Astrocyte of the cerebellum (primary cell): Measurements from ENCODE around the gene PRDM10.

Experiments
- DNase-seq: peaks from one replicate; pipeline ENCODE4 v3.0.0-alpha.2; 2011; ENCODE audit warnings: low read depth
- H3K4me3 ChIP-seq: 2 replicates; pipeline ENCODE4 v1.5.1; 2011; ENCODE audit warnings: mild to moderate bottlenecking, low read depth, low read length, moderate library complexity
- in situ Hi-C: cut with HindIII; loops from 2 replicates; pipeline ENCODE4 v1.10.0; 2017; ENCODE audit warnings: low sequenced_read_pairs
- TF ChIP-seq, protein P1 (sequence below): IDR thresholded peaks from 2 replicates; pipeline ENCODE4 v1.5.1; 2012; ENCODE audit warnings: low read length, low read depth, moderate library complexity, mild to moderate bottlenecking; ENCODE audit errors: missing control alignments

Gene PRDM10

DNA sequence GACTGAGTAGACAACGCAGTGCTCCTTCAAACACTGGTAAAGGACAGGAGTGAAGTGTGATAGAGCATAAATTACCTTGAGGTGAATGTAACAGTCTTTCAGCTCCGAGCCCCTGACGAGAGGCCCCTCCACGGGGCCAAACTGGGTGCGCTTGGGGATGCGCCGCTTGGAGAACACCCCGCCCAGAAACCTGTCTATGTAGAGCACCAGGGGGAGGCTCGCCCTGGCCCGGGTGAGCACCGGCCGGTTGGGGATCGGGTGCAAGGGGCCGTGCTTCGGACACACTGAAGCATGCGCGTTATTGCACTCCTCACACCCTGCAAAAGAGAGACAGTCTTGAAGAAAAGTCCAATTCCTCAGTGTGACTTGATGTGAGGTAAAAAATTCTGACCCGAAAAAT, 57.9 kb downstream of the PRDM10 start:
- H3K4me3 ChIP-seq = no peak overlapping the region
- TF ChIP-seq, protein P1, sequence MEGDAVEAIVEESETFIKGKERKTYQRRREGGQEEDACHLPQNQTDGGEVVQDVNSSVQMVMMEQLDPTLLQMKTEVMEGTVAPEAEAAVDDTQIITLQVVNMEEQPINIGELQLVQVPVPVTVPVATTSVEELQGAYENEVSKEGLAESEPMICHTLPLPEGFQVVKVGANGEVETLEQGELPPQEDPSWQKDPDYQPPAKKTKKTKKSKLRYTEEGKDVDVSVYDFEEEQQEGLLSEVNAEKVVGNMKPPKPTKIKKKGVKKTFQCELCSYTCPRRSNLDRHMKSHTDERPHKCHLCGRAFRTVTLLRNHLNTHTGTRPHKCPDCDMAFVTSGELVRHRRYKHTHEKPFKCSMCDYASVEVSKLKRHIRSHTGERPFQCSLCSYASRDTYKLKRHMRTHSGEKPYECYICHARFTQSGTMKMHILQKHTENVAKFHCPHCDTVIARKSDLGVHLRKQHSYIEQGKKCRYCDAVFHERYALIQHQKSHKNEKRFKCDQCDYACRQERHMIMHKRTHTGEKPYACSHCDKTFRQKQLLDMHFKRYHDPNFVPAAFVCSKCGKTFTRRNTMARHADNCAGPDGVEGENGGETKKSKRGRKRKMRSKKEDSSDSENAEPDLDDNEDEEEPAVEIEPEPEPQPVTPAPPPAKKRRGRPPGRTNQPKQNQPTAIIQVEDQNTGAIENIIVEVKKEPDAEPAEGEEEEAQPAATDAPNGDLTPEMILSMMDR = no peak
- in situ Hi-C loops = no loop called here
- DNase-seq = no peak

DNA sequence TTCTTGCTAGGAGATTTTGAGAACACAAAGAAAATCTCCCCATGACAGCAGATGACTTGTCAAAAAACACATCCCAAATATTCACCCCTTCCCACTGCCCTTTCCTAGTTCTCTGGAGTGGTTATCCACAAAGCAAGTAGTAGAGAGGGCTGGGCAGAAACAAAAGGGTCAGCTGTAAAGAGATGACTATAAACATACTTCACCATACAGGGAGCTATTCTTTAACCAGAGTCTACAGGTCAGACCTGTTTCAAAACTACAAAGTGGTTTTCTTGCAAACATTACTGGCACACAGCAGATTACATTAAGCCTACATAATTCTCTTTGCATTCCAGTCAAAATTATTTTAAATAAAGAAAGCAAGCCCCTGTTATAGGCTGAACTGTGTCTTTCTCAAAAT, 59.6 kb downstream of the PRDM10 start:
- TF ChIP-seq, protein P1 = no peak
- in situ Hi-C loops = no loop called here
- DNase-seq = no peak
- no peak overlapping the region for H3K4me3 ChIP-seq

DNA sequence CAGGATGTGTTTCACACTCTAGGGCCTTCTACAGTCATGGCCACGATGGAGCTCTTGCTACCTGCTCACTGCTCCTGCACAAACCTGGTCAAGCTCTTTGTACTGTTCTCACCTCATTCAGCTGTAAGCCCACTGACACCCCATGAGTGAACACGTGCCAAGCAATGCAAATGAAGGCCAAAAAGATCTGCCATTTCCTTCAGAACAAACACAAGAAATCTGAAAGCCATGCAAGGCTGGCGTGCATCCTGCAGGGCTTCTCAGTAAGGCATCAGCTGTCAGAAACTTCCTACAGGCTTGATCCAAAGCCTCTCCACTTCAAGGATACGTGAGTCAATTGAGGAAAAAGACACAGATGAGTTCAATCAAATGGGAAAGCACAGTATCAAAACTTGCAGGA, 63.1 kb downstream of the PRDM10 start:
- DNase-seq = no peak
- no peak overlapping the region for H3K4me3 ChIP-seq
- in situ Hi-C loops = no loop called here
- TF ChIP-seq, protein P1 = no peak

DNA sequence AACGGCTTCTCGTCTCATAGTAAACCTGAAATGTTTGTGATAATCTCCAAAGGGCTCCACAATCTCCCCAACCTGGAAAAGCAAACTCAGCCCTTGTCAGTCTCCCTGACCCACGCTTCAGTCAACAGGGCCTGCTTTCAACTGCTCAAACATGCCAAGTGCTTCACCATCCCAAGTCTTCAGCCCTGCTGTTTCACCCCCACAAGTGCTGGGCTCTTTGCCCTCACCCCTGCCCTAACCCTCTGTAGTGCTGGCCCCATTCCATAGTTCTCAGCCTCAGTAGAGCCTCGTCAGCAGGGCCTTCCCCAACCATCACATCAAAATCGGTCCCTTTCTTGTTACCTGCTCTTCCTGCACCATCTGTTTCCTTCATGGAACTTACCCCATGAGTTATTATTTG, 63.9 kb downstream of the PRDM10 start:
- in situ Hi-C loops = no loop called here
- TF ChIP-seq, protein P1 = no peak
- H3K4me3 ChIP-seq = no peak overlapping the region
- no peak for DNase-seq

DNA sequence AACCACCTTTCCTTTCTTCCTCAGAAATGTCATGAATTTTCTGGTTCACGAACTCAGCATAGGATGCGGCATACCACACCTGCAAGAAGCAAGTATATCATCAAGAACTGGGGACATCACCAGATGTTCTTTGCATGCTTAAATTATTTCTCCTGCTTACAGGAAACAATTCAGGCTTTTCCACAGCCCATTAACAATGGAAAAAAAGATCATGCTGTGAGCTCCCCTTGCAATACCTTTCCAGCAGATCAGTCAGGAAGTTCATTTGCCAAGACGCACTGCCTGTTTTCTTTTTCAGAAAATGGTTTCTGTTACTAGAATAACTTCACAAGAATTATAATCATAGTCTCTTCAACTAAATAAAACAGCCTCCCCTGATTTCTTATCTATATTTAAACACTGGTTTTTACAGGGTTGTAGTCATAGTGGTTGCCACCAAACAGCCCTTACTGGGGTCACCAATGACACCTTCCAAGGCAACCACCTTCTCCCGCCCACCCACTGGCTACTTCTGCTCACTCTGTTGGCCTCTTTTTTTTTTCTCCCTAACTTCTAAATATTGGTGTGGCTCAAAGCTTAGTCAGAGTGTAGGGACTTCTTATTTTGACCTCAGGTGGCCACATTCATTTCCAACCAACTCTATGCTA, 64.9 kb downstream of the PRDM10 start:
- no peak overlapping the region for H3K4me3 ChIP-seq
- peak; percentile 23 for DNase-seq
- in situ Hi-C loops = no loop called here
- TF ChIP-seq, protein P1 = no peak

DNA sequence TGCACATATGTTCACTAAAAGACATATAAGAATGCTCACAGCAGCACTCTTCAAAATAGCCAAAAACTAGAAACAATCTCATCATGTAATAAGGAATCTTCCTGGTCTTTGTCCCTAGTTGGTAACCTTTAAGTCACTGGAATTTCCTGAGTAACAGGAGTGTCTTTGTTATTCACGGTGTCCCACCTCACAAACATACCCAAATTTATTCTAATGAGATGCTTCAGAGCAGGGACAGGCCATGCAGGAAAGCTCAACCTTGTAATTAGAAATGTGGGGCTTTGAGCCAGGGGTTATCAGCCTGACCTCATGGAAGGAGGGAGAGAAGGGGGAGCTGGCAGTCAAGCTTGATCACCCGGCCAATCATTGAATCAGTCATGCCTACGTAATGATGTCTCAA, 66.9 kb downstream of the PRDM10 start:
- H3K4me3 ChIP-seq = no peak overlapping the region
- DNase-seq = no peak
- TF ChIP-seq, protein P1 = no peak
- in situ Hi-C loops = no loop called here

DNA sequence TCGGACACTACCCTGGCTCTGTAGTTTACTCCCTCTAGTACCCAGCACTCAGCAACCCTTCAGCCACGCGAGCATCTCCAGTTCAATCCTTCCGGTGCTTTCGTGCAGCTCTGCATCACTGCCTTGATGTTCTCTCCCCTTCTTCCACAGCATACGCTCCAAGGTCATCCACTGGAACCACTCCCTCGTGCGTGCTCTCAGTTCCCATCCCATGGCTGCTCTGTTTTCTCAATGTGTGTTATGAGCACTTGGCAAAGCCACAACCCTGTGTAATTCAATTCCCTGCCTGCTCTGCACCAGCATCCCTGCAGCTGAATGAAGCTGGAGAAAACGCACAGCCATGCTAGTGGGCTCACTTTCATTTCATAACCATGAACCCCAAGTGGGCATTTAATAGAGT, 68.7 kb downstream of the PRDM10 start:
- TF ChIP-seq, protein P1 = no peak
- in situ Hi-C loops = no loop called here
- H3K4me3 ChIP-seq = no peak overlapping the region
- DNase-seq = no peak
